NCI-H345 (cell line): Measurements from ENCODE around the gene NR1I2.

Experiments used
- DNase-seq: peaks from one replicate; lab custom pipeline; 2025; lab: John Stamatoyannopoulos, UW

NR1I2 gene

GRCh38 chr3:119819806-119820205, 37.9 kb downstream of the NR1I2 start:
- no peak for DNase-seq

GRCh38 chr3:119825820-119826219, 43.9 kb downstream of the NR1I2 start:
- DNase-seq: no peak

DNA sequence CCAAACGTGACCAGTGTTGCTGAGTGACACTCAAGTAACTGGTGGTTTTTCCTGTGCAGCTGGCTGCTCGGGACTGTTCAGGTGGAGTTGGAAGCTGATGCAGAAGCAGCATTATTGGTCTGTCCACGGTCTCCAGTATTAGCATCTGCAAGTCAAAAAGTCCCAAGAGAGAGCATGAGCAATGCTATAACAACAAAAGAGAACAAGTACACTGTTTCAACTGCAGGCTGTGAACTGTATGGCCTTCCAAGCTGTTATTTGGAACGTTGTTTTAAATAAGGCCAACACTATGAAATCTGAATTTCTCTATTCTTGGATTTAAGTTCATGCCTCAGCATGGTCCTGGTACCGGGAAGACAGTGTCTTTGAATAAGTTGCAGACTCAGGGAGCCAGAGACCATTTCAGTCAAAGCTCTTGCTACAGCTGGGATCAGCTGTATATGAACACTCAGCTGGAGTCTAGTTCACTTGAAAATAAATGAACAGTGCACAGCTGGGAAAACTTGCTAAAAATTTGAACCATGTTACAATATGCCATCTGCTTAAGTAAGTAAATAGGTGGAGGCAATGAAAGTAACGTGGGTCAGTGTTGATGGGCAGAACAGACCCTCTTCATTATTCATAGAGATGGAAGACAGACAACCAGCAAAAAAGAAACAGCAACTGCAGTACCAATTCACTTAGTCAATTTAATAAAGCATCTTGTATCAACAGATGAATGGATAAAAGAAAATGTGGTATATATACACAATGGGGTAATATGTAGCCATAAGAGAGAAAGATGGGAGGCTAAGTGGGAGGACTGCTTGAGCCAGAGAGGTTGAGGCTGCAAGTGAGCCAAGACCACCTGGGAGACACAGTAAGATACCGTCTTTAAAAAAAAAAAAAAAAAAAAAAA, 45.1 kb downstream of the NR1I2 start:
- DNase-seq: no peak

DNA sequence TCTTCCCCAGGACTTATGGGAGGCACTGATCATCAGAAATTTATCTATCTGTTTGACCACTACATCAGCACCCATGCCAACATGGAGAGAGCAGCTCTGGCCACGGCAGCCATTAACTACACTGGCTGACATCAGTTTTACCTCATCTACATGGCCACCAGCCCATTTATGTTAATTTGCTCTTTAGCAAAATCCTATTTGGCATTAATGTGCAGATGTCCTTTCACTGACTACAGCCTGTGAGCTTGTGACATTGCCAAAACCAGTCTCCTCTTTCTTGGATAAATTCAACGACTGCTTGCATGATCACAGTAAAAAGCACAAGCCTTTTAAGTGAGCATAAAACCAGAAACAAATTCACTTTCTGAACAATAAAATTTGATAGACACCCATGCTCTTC, 47.5 kb downstream of the NR1I2 start:
- no peak for DNase-seq

DNA sequence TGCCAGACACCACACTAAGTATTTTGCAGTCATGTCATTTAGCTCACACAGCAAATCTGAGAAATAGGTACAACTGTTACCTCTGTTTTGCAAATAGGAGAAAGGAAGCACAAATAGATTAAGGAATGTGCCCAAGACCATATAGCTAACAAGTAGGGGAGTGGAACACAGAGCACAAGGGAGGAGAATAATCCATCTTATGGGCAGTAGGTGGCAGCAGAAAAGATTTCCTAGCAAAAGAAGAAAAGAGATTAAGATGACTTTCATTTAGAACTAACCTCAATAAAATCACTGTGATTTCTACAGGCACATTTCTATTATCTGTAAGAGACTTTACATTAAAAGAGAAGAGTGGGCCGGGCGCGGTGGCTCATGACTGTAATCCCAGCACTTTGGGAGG, 49.1 kb downstream of the NR1I2 start:
- DNase-seq: no peak

DNA sequence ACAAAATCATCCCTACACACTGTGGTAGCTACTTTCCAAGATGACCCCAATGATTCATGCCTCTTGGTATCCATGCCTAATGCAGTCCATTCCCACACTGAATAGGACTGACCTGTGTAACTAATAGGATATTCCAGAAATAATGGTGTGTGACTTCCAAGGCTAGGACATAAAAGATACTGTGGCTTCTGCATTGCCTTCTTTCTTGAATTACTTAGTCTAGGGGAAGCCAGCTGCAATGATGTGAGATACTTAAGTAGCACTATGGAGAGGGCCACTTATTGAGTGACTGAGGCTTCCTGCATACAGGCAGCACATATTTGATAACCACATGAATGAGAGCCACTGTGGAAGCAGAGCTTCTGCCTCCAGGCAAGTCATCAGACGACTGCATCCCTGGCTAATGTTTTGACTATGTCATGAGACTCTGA, 50.1 kb downstream of the NR1I2 start:
- DNase-seq: no peak

DNA sequence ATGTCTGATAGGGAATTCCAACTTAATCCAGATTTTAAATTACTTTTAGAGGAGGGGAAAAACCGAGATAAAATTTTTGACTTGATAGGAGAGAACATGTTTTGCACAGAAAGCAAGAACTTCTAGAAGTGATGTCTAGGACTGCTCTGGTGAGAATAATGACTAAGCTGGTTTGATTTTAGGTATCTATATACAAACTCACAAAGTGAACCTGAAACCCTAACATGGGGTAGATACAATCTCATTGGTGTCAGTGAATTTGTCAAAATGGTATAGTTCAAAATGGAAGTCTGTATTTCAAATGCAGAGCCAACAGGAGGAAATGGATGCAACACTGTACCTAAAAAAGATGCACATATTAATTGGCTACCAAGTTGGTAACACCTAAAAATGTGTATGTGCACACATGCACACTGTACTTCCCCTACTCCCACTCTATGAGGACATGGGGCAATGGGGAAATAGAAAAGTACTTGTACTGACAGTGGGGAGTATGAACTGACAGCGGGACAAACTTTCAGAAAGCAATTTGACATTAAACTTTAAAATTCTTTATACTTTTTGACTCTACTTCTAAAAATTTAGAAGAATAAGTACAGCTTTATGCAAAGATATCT, 53.0 kb downstream of the NR1I2 start:
- no peak for DNase-seq

DNA sequence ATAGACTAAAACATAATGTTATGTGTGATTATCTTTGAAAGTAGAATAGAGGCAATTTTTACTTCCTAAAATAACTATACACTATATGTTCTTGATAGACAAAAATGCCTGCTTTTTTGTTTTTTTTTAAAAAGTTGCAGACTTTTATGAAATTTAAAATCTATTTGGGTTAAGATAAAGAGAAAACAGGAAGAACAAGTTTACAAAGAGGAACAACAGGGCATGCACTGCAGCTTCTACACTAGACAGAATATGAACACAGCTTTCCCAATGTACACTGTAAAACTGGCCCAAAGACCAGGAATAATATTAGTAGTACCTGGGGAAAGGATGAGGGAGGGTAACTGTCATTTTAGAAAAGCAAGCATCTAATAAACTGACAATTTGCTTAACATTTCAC, 53.7 kb downstream of the NR1I2 start:
- no peak for DNase-seq

- no peak for DNase-seq
These were observed 60.0 kb downstream of the NR1I2 start for GRCh38 chr3:119841808-119842471.

GRCh38 chr3:119849126-119849525, 67.2 kb downstream of the NR1I2 start:
- DNase-seq: no peak

DNA sequence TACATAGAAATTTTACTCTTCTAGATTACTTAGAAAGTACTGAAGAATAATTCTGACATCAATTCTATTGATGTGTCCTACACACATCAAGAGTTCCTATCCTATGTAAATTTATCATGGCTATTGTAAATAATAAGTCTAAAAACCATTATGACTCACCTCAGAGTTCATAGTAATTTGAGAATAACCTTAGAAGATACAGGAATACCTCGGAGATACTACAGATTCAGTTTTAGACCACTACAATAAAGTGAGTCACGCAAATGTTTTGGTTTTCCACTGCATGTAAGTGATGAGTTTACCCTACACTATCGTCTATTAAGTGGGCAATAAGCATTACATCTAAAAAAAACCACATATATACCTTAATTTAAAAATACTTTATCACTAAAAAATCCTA, 74.8 kb downstream of the NR1I2 start:
- no peak for DNase-seq

GRCh38 chr3:119858957-119859356, 77.1 kb downstream of the NR1I2 start:
- no peak for DNase-seq

DNA sequence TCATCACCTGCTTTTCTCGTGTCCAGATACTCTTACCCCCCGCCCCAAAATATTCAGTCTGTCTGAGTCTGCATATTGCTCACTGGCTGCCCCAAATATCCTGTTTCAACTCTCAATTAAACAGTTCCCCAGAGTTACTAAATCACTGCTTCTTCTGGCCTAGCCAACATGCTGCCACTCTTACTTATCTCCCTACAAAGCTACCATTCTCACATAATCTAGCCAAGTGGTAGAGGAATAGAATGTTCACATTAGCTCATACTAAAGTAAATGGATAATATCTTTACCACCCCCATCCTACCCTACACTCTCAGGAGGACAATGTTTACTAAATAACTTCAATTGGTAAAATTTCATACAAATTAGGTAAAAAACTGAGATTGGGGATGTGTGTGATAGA, 77.8 kb downstream of the NR1I2 start:
- no peak for DNase-seq

DNA sequence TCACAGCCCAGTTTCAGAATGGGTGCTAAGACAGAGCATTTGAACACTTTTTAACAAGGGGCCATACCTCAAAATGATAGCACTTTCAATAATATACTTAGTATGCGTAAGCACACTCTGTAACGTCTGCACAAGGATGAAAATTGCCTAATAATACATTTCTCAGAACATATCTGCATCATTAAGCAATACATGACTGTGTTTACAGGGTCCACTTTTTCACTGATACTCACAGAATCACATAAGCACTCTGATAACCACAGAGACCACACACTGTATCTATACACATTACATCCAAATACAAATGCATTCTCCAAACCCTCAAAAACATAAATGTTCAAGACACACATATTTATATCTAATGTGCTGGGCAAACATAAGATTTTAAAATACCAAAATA, 79.8 kb downstream of the NR1I2 start:
- DNase-seq: no peak

GRCh38 chr3:119862616-119863015, 80.7 kb downstream of the NR1I2 start:
- no peak for DNase-seq

- DNase-seq: no peak
These were observed 82.6 kb downstream of the NR1I2 start for GRCh38 chr3:119864476-119864875.
